Measurements from ENCODE around the gene SLC17A7.

The SLC17A7 gene

DNA sequence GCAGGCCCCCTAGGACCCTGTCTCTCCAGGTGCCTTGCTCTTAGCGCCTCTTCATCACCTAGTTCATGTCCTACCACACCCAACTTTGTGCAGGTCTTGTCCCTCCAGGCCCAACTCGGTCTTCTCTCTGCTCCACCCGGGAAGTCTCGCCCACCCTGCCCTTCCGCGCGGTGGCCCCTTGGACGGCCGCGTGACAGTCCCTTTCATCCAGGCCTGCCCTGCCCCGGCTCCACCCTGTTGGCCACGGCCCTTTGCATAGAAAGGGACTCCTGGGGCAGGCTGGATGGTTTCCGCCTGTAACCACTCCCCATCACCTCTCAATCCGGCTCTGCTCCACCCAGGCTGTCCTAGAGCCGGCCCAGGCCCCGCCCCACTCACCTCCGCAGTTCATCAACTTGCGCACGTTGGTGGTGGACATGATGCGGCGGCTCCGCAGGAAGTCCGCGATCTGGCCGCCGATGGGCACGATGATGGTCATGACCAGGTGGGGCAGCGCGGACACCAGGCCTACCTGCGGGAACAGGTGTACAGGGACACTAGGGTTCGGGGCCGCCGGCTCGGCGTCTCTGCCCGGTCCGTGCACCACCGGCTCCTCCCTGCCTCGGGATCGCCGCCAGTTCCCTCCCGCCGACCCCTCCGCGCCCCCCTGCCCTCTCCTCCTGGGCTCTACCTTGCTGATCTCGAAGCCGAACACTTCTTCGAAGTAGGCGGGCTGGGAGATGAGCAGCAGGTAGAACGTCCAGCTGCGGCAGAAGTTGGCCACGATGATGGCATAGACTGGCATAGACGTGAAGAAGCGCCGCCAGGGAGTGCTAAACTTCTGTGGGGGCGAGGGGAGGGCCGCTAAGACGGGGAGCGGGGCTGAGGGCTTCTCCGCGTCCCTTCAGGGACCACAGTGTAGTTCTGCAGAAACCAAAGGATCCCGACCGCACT, 8.9 kb downstream of the SLC17A7 start:
- Mint-ChIP-seq H3K27me3 (peaks cover 87 to 98% of the 10 kb centered on the region in 2 donors), H3K27ac (peak overlapping the region; percentile 70), H3K36me3 (peaks cover 4 to 9% of the 10 kb centered on the region in 2 donors), H3K4me3 (peak overlapping the region; percentile 34 to 62), H3K4me1 (peaks cover 48 to 62% of the 10 kb centered on the region in 2 donors), H3K9me3 (peaks cover 0 to 3% of the 10 kb centered on the region in 2 donors)
- ATAC-seq (replicated peaks) (peak; percentile 41 to 45), DNase-seq (no peak)

DNA sequence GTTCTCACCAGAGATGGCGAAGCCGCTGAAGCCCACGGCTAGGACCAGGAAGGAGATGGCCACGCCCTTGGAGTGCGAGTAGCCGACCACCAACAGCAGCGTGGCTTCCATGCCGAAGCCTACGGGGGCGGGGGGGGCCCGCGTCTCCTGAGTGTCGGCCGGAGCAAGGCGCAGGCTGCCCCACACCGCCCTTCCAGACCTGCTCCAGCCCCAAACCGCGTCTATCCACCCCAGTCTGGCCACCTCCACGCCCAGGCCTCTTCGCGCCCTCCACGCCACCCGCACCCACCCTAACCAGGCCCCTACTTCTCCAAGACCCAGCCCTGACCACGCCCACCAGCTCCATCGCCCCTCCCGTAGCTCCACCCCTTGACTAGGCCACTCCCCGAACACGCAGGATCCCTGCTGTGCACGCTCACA, 10.0 kb downstream of the SLC17A7 start:
- ATAC-seq (replicated peaks) (no peak), DNase-seq (no peak)
- Mint-ChIP-seq H3K36me3 (peaks cover 5 to 9% of the 10 kb centered on the region in 2 donors), H3K27me3 (peaks cover 87 to 98% of the 10 kb centered on the region in 2 donors), H3K4me3 (no peak overlapping the region), H3K9me3 (peaks cover 0 to 3% of the 10 kb centered on the region in 2 donors), H3K4me1 (peaks cover 53 to 66% of the 10 kb centered on the region in 2 donors), H3K27ac (no peak overlapping the region)

DNA sequence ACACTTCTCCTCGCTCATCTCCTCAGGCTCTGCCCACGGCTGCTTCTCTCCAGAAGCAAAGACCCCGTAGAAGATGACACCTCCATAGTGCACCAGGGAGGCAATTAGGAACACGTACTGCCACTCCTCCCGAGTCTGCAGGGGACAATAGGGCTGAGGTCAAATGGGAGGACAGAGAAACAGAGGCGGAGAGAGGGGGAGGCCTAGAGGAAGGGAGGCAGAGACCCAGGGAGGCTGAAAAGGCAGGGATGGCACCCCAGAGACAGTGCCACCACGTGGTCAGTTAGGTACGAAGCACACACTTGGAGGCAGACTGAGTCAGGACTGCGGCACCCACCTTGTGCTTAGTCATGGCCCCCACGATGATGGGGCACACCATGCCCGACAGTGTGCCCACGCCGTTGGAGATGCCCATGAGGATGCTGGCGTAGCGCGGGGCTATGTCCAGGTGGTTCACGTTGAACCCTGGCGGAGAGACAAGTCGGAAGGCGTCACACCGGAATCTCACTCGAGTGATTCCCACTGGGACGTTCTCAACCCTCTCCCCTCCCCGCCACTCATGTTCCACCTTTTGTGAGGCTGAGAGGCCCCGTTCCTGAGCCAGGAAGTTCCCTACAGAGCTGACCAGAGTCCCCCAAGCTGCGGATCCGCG, 10.5 kb downstream of the SLC17A7 start:
- Mint-ChIP-seq H3K27ac (no peak overlapping the region), H3K9me3 (peaks cover 0 to 3% of the 10 kb centered on the region in 2 donors), H3K4me3 (peak overlapping the region in 1 of 2 donors; percentile 2), H3K36me3 (peaks cover 2 to 4% of the 10 kb centered on the region in 2 donors), H3K4me1 (peaks cover 52 to 66% of the 10 kb centered on the region in 2 donors), H3K27me3 (peaks cover 87 to 98% of the 10 kb centered on the region in 2 donors)
- no peak for DNase-seq
- peak; percentile 28 to 42 for ATAC-seq (replicated peaks)

DNA sequence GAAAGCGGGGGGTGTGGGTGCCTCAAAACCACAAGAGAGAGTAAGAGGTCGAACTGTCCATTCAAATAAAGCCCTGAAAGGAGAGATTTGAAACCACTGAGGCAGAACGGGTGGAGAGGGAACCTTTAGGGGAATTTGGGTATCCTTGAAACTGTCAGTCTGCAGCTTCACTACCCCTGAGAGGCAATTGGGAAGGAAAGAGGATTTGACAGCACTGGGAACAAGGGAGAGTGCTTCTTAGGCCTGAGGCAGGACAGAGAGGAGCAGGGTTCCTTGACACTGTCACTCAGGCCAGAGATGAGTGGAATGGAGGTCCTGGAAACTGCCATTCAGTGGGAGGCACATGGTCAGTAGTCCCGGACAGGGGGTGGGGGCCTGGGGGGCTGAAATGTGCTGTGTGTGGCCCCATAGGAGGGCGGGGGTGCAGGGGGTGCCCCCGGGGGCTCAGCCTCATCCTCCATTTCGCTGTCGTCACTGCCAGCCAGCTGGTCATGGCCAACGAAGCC, 11.1 kb downstream of the SLC17A7 start:
- peaks cover 0 to 3% of the 10 kb centered on the region in 2 donors for H3K9me3 Mint-ChIP-seq
- peaks cover 52 to 70% of the 10 kb centered on the region in 2 donors for H3K4me1 Mint-ChIP-seq
- H3K27ac Mint-ChIP-seq: no peak overlapping the region
- H3K4me3 Mint-ChIP-seq: no peak overlapping the region
- H3K36me3 Mint-ChIP-seq: peaks cover 2 to 4% of the 10 kb centered on the region in 2 donors
- DNase-seq (no peak), ATAC-seq (replicated peaks) (no peak)
- peaks cover 87 to 98% of the 10 kb centered on the region in 2 donors for H3K27me3 Mint-ChIP-seq

DNA sequence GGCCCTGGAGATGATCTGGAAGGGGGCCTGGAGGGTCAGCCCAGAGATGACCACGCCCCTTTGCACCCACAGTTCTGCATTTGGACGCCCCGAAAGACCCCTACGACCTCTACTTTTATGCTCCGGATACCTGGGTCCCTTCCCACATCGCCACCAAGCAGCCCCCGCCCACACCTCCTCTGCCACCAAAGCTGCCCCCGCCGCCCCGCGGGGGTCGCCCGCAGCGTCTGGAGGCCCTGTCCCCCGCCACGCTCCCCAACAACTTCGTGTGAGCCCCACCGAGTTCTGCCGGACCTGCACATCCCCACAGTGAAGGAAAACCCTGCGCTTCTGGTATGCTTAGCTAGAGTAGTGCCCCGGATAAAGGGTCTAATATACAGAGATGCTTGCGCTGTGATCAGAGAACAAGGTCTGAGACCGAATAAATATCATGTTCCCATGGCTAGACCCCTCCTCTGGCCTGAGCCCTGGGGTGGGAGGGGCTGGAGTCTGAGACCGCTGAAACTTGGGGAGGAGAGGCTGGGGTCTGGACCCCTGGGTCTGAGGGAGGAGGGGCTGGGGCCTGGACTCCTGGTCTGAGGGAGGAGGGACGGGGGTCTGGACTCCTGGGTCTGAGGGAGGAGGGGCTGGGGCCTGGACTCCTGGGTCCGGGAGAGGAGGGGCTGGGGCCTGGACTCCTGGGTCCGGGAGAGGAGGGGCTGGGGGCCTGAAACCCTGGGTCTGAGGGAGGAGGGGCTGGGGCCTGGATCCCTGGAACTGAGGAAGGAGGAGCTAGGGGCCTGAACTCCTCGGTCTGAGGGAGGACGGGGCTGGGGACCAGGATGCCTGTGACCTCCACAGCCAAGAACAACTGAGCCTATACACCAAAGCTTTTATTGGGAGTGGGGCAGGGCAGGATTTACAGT, 12.5 kb downstream of the SLC17A7 start:
- H3K27ac Mint-ChIP-seq: no peak overlapping the region

DNA sequence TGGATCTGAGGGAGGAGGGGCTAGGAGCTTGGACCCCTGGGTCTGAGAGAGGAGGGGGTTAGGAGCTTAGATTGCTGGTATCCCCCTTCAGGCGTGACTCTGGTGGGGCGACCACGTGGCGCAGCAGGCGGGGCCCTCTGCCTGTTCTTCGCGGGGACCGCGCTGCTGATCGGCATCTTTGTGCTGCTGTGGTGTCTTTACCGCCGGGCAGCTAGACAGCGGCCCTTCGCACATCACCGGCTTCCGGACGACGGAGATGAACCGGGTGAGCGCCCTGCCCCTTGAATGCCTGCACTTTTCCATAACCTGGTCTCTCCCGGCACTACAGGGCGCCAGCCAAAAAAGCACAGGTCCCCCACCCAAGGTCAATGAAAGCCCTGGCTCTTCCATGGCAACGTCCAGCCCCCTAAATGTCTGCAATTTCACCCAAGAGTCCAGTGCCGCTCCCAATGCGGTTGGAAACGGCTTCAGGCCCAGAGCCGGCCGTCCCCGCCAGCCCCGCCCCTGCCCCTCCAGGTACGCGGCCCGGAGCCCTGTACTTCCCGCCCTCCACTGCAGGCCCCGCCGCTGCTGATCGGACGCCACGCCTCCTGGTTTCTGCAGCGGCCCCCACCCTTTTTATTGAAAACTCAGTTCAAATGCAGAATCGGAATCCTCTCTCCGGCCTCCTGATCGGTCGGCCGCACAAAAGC, 13.3 kb downstream of the SLC17A7 start:
- peaks cover 91 to 99% of the 10 kb centered on the region in 2 donors for H3K27me3 Mint-ChIP-seq
- peaks cover 55 to 76% of the 10 kb centered on the region in 2 donors for H3K4me1 Mint-ChIP-seq
- H3K4me3 Mint-ChIP-seq: peak overlapping the region; percentile 53 to 66
- ATAC-seq (replicated peaks) (peak; percentile 46 to 52), DNase-seq (no peak)
- peaks cover 2 to 4% of the 10 kb centered on the region in 2 donors for H3K36me3 Mint-ChIP-seq
- H3K9me3 Mint-ChIP-seq: peaks cover 0 to 3% of the 10 kb centered on the region in 2 donors
- H3K27ac Mint-ChIP-seq: no peak overlapping the region

More for the DNA sequence above, 12.5 kb downstream of the SLC17A7 start:
- peaks cover 53 to 75% of the 10 kb centered on the region in 2 donors for H3K4me1 Mint-ChIP-seq
- H3K9me3 Mint-ChIP-seq: peaks cover 0 to 3% of the 10 kb centered on the region in 2 donors
- peak overlapping the region; percentile 53 to 66 for H3K4me3 Mint-ChIP-seq
- H3K27me3 Mint-ChIP-seq: peaks cover 91 to 99% of the 10 kb centered on the region in 2 donors
- peaks cover 2 to 4% of the 10 kb centered on the region in 2 donors for H3K36me3 Mint-ChIP-seq
- no peak for DNase-seq
- ATAC-seq (replicated peaks): no peak

DNA sequence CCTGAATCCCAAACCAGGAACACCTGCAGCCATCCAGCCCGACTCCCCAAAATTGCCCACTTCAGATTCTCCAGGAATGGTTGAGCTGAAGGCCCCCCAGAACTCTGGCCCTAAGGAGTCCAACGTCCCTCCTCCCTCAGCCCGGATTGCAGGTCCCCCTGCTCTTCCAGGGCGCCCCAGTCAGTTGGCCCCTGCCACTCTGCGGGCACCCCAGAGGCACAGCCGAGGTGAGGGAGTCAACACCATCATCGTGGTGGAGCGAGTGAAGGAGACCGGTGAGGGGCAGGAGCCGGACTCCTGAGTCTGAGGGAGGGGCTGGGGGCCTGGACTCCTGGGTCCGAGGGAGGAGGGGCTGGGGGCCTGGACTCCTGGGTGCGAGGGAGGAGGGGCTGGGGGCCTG, 14.0 kb downstream of the SLC17A7 start:
- Mint-ChIP-seq H3K27ac (no peak overlapping the region), H3K36me3 (peaks cover 2 to 3% of the 10 kb centered on the region in 2 donors), H3K4me1 (peaks cover 56 to 76% of the 10 kb centered on the region in 2 donors), H3K27me3 (peaks cover 92 to 99% of the 10 kb centered on the region in 2 donors), H3K4me3 (peak overlapping the region in 1 of 2 donors; percentile 23), H3K9me3 (peaks cover 0 to 3% of the 10 kb centered on the region in 2 donors)
- no peak for DNase-seq
- ATAC-seq (replicated peaks): no peak

DNA sequence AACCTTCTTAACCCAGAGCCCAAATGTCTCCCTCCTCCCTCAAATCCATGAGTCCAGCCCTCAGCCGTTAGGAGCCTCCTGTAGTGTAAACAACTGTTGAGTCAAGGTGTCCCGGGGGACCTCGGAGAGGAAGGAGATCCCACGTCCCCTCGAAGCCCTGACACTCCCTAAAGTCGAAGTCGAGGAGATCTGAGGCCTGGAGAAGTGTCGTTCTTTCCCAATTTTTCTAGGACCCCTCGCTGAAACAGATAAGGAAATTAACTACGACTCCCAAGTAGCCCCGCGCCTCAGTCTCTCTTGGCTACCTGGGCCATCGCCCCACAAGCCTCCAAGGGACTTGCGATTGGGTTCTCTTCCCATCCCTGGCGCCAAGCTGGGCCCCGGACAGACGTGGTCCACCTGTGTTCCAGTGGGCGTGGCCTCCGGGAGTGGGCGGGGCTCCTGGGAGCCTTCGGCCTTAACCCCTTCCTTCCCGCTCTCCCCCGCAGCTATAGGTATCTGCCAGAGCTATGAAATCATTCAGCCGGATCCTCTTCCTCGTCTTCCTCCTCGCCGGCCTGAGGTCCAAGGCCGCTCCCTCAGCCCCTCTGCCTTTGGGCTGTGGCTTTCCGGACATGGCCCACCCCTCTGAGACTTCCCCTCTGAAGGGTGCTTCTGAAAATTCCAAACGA, 15.3 kb downstream of the SLC17A7 start:
- DNase-seq (no peak), ATAC-seq (replicated peaks) (no peak)
- Mint-ChIP-seq H3K27me3 (peaks cover 92 to 99% of the 10 kb centered on the region in 2 donors), H3K27ac (peak overlapping the region; percentile 15), H3K4me3 (no peak overlapping the region), H3K36me3 (peaks cover 0 to 2% of the 10 kb centered on the region in 2 donors), H3K9me3 (no peaks in the 10 kb centered on the region), H3K4me1 (peaks cover 61 to 84% of the 10 kb centered on the region in 2 donors)

DNA sequence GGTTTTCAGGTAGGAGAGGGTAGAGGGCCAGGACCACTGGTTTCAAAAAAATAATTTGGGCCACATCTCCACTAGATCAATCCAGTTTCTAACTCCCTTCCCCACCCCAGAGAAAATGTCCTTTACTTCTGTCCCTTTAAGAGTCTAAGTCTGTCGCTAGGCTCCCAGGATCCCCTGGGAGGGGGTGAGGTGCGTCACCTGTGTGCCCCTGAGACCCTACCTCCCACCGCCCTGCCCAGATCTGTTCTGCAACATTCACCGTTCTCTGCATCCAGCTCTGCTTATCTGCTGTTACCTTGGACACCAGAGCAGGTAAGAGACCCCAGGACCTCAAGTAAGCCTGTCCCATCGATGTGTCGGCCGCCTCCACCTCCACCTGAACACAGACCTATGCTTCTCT, 16.1 kb downstream of the SLC17A7 start, which contains the start of gene GFY:
Gene GFY, plus strand, starts transcription at position 211 of the 400 bp plus-strand sequence. CDS start 1,043 bp downstream, outside the sequence.
- no peak for DNase-seq
- no peak for ATAC-seq (replicated peaks)
- H3K27ac Mint-ChIP-seq: peak within 1 kb of the TSS; percentile 15
- peaks cover 0 to 2% of the 10 kb centered on the region in 2 donors for H3K36me3 Mint-ChIP-seq
- peaks cover 58 to 86% of the 10 kb centered on the region in 2 donors for H3K4me1 Mint-ChIP-seq
- H3K27me3 Mint-ChIP-seq: peaks cover 92 to 99% of the 10 kb centered on the region in 2 donors
- no peaks in the 10 kb centered on the region for H3K9me3 Mint-ChIP-seq
- no peak within 1 kb of the TSS for H3K4me3 Mint-ChIP-seq

DNA sequence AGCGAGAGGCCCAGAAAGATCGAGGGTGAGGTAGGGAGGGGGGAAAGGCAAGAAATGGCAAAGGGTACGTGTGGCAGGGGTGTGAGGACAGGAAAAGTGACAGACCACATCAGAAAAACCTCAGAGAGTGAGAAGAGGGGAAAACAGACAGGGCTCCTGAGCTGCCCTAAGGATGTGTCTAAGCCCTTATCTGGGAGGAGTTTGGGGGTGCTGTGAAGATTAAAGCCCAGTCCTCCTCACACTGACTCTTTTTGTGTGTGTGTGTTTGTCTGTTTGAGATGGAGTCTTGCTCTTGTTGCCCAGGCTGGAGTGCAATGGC, 17.4 kb downstream of the SLC17A7 start:
- DNase-seq: no peak
- Mint-ChIP-seq H3K9me3 (no peaks in the 10 kb centered on the region), H3K4me3 (no peak overlapping the region), H3K4me1 (peaks cover 54 to 80% of the 10 kb centered on the region in 2 donors), H3K27ac (no peak overlapping the region), H3K27me3 (peaks cover 94 to 100% of the 10 kb centered on the region in 2 donors), H3K36me3 (peaks cover 0 to 2% of the 10 kb centered on the region in 2 donors)
- no peak for ATAC-seq (replicated peaks)

DNA sequence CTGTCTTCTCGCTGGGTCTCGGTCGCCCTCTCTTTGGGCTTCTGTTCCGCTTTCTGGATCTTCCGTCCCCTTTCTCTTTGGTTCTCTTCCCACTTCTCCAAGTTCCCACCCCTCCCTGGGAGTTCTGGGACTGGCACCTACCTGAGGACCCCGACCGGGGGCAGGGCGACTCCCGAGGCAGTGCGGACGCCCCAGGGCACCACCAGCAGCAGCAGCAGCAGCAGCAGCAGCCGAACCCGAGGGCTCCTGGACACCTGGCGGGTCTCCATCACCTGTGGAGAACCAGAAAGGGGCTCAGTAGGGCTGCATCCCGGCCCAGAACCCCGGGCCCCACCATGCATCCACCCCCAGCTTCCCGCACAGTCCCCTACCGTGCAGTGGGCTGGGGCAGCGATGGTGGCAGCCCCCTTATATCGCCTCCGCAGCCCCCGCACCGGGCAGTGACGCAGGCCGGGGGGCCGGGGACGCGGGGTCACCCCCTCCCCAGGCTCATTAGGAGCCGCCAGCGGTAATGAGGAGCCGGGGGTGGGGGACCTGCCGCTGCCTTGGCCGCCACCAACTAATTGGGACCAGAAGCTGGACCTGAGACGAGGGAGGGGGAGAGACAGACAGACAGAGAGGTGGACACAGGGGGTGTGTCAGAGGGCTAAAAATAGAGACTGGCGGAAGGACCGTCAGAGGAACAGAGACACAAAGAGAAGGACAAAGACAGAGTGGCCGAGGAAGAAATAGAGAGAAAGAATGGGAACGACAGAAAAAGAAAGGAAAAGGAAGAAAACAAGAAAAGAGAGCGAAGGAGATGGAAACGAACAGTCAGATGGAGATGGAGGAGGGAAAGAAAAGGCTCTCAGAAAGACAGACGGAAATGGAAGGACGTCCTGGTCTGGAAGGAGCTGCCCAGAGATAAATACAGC, 18.0 kb downstream of the SLC17A7 start, which contains the start of gene PTH2:
Gene PTH2, minus strand, starts transcription at position 371 of the 914 bp plus-strand sequence. Its CDS starts 102 bp downstream, at position 269.
- Mint-ChIP-seq H3K4me3 (peak within 1 kb of the TSS; percentile 78 to 80), H3K27me3 (peaks cover 92 to 100% of the 10 kb centered on the region in 2 donors), H3K27ac (peak within 1 kb of the TSS; percentile 91), H3K9me3 (no peaks in the 10 kb centered on the region), H3K36me3 (peaks cover 0 to 2% of the 10 kb centered on the region in 2 donors), H3K4me1 (peaks cover 49 to 74% of the 10 kb centered on the region in 2 donors)
- peak in 1 of 2 donors; percentile 18 for ATAC-seq (replicated peaks)
- DNase-seq: no peak

All from stimulated activated naive B cell treated with anti-CD40 and anti-IgM and Interleukin-4, amounts not matched to agents 10 μg/mL and 1 μg/mL and 100 μg/mL, for 72 hours (primary cell).